Measurements from ENCODE around the gene TESMIN. TPM values are rescaled to one million over a fixed set of nuclear protein-coding genes. Genes with fewer than 3 reads are reported as not detected.

Gene TESMIN
- total RNA-seq, 1 experiment from 2014 or later, result 9.7 TPM

GRCh38 chr11:68670208-68670992, 80.9 kb downstream of the TESMIN start:
- Mint-ChIP-seq H3K27ac (ENCODE audit: low read depth, unreplicated experiment) (no peak overlapping the region), H3K27me3 (ENCODE audit: insufficient read depth, unreplicated experiment) (peaks cover 34% of the 10 kb centered on the region), H3K36me3 (ENCODE audit: insufficient read depth, unreplicated experiment) (no peaks in the 10 kb centered on the region), H3K4me1 (ENCODE audit: insufficient read depth, unreplicated experiment) (no peaks in the 10 kb centered on the region), H3K4me3 (ENCODE audit: unreplicated experiment) (no peak overlapping the region), H3K9me3 (ENCODE audit: unreplicated experiment) (no peaks in the 10 kb centered on the region)
- no TSS peak for BruUV-seq (replicated peaks)
- intact Hi-C loops (cut with micrococcal nuclease), result no loop called here
- no peak for DNase-seq (ENCODE audit: unreplicated experiment)
- ChIA-PET POLR2A (no interaction called here), CTCF (no interaction called here)
- TF ChIP-seq, protein P1, sequence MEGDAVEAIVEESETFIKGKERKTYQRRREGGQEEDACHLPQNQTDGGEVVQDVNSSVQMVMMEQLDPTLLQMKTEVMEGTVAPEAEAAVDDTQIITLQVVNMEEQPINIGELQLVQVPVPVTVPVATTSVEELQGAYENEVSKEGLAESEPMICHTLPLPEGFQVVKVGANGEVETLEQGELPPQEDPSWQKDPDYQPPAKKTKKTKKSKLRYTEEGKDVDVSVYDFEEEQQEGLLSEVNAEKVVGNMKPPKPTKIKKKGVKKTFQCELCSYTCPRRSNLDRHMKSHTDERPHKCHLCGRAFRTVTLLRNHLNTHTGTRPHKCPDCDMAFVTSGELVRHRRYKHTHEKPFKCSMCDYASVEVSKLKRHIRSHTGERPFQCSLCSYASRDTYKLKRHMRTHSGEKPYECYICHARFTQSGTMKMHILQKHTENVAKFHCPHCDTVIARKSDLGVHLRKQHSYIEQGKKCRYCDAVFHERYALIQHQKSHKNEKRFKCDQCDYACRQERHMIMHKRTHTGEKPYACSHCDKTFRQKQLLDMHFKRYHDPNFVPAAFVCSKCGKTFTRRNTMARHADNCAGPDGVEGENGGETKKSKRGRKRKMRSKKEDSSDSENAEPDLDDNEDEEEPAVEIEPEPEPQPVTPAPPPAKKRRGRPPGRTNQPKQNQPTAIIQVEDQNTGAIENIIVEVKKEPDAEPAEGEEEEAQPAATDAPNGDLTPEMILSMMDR (IDR thresholded peaks at IDR 0.05; ENCODE audit: unreplicated experiment), result no peak

DNA sequence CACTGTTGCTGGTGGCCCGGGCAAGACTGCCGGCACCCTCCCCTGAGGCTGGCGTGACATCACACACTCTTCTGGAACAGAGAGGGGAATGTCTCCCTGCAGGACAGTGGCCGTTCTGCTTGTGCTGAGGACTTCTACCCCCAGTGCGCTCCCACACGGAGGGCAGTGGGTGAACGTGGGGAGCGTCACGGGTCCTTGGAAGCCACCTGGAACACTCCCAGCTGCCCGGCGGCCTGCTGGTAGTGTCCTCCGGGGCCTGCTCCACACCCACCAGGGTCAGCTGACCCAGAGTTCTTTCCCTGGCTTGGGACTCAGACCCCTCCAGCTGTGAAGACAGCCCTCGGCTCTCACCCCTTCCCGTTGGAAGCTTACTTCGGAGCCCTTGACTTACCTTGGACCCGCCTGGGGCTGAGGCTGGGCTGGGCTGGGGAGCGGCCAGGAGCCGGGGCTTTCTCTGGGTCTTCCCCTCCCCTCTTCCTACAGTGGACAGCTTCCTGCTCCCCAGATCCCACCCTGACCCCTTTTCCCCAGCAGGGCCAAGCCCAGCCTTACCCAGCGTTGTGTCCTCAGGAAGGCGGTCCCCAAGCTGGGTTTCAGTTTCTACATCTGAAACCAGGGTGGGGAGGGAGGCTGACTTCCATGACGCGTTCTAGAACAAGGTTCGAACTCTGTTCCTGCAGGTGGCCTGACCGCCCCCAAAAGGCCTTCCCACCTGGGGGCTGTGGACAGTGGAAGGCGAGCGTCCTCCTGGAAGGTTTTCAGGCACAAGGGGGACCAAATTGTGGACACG, 81.8 kb downstream of the TESMIN start:
- POLR2A ChIA-PET, result no interaction called here
- intact Hi-C loops (cut with micrococcal nuclease), result no loop called here
- Mint-ChIP-seq H3K36me3 (ENCODE audit: insufficient read depth, unreplicated experiment) (no peaks in the 10 kb centered on the region), H3K27ac (ENCODE audit: low read depth, unreplicated experiment) (no peak overlapping the region), H3K9me3 (ENCODE audit: unreplicated experiment) (no peaks in the 10 kb centered on the region), H3K27me3 (ENCODE audit: insufficient read depth, unreplicated experiment) (peaks cover 42% of the 10 kb centered on the region), H3K4me3 (ENCODE audit: unreplicated experiment) (no peak overlapping the region), H3K4me1 (ENCODE audit: insufficient read depth, unreplicated experiment) (no peaks in the 10 kb centered on the region)
- TF ChIP-seq, protein P1 (IDR thresholded peaks at IDR 0.05; ENCODE audit: unreplicated experiment), result no peak
- CTCF ChIA-PET, result no interaction called here
- DNase-seq (ENCODE audit: unreplicated experiment), result no peak
- no TSS peak for BruUV-seq (replicated peaks)

GRCh38 chr11:68667511-68668500, 83.5 kb downstream of the TESMIN start:
- no peak overlapping the region for H3K4me3 Mint-ChIP-seq (ENCODE audit: unreplicated experiment)
- DNase-seq (ENCODE audit: unreplicated experiment), result no peak
- H3K27ac Mint-ChIP-seq (ENCODE audit: low read depth, unreplicated experiment), result no peak overlapping the region
- peaks cover 57% of the 10 kb centered on the region for H3K27me3 Mint-ChIP-seq (ENCODE audit: insufficient read depth, unreplicated experiment)
- CTCF ChIA-PET, result interaction anchor here (0.6 kb wide), 1 partner anchor 227 kb away, joined by 4 read pairs; no protein-coding TSS in a partner anchor
- POLR2A ChIA-PET, result no interaction called here
- no peaks in the 10 kb centered on the region for H3K9me3 Mint-ChIP-seq (ENCODE audit: unreplicated experiment)
- H3K36me3 Mint-ChIP-seq (ENCODE audit: insufficient read depth, unreplicated experiment), result no peaks in the 10 kb centered on the region
- no peaks in the 10 kb centered on the region for H3K4me1 Mint-ChIP-seq (ENCODE audit: insufficient read depth, unreplicated experiment)
- no TSS peak for BruUV-seq (replicated peaks)
- TF ChIP-seq, protein P1 (IDR thresholded peaks at IDR 0.05; ENCODE audit: unreplicated experiment), result no peak
- intact Hi-C loops (cut with micrococcal nuclease), result no loop called here
